T-helper 1 cell treated with Interleukin-12 subunit alpha and Interleukin-12 subunit beta and Interleukin-4 antibody, amounts not matched to agents 30 μg/mL and 1 μg/mL, for 36 hours (primary cell): ENCODE measurements around the gene CBX8.

Source experiments
- H3K27ac Mint-ChIP-seq: one replicate; pipeline ENCODE4 v1.8.0; 2021; ENCODE audit warnings: mild to moderate bottlenecking, mixed read lengths
- H3K27me3 Mint-ChIP-seq: one replicate; pipeline ENCODE4 v1.8.0; 2021; ENCODE audit warnings: low read depth, mixed read lengths
- H3K36me3 Mint-ChIP-seq: one replicate; pipeline ENCODE4 v1.8.0; 2021; ENCODE audit warnings: low read depth, mixed read lengths
- H3K4me1 Mint-ChIP-seq: one replicate; pipeline ENCODE4 v1.8.0; 2021; ENCODE audit warnings: low read depth, mixed read lengths
- H3K4me3 Mint-ChIP-seq: one replicate; pipeline ENCODE4 v1.8.0; 2021; ENCODE audit warnings: mild to moderate bottlenecking, moderate library complexity, mixed read lengths
- H3K9me3 Mint-ChIP-seq: one replicate; pipeline ENCODE4 v1.8.0; 2021; ENCODE audit warnings: mixed read lengths

CBX8 gene

GRCh38 chr17:79808763-79809529, 12.1 kb upstream of the CBX8 start:
- Mint-ChIP-seq H3K27me3 (peaks cover 78% of the 10 kb centered on the region), H3K9me3 (peaks cover 4% of the 10 kb centered on the region), H3K4me3 (no peak overlapping the region), H3K27ac (peak overlapping the region; percentile 41), H3K4me1 (peaks cover 28% of the 10 kb centered on the region), H3K36me3 (peaks cover 3% of the 10 kb centered on the region)

GRCh38 chr17:79806863-79807720, 10.2 kb upstream of the CBX8 start:
- peaks cover 4% of the 10 kb centered on the region for H3K9me3 Mint-ChIP-seq
- no peak overlapping the region for H3K4me3 Mint-ChIP-seq
- H3K27ac Mint-ChIP-seq = no peak overlapping the region
- H3K36me3 Mint-ChIP-seq = peaks cover 3% of the 10 kb centered on the region
- peaks cover 84% of the 10 kb centered on the region for H3K27me3 Mint-ChIP-seq
- H3K4me1 Mint-ChIP-seq = peaks cover 28% of the 10 kb centered on the region

GRCh38 chr17:79806446-79806760, 9.5 kb upstream of the CBX8 start:
- peaks cover 4% of the 10 kb centered on the region for H3K9me3 Mint-ChIP-seq
- peaks cover 3% of the 10 kb centered on the region for H3K36me3 Mint-ChIP-seq
- no peak overlapping the region for H3K27ac Mint-ChIP-seq
- H3K4me3 Mint-ChIP-seq = no peak overlapping the region
- peaks cover 84% of the 10 kb centered on the region for H3K27me3 Mint-ChIP-seq
- peaks cover 22% of the 10 kb centered on the region for H3K4me1 Mint-ChIP-seq

- Mint-ChIP-seq H3K27ac (peak overlapping the region; percentile 85), H3K27me3 (peaks cover 84% of the 10 kb centered on the region), H3K36me3 (peaks cover 6% of the 10 kb centered on the region), H3K4me1 (peaks cover 24% of the 10 kb centered on the region), H3K4me3 (peak overlapping the region; percentile 50), H3K9me3 (peaks cover 4% of the 10 kb centered on the region)
These were observed 8.2 kb upstream of the CBX8 start for GRCh38 chr17:79804856-79805696.

GRCh38 chr17:79803997-79804855, 7.3 kb upstream of the CBX8 start:
- peaks cover 4% of the 10 kb centered on the region for H3K9me3 Mint-ChIP-seq
- peak overlapping the region; percentile 50 for H3K4me3 Mint-ChIP-seq
- H3K36me3 Mint-ChIP-seq = peaks cover 9% of the 10 kb centered on the region
- H3K27ac Mint-ChIP-seq = peak overlapping the region; percentile 85
- H3K4me1 Mint-ChIP-seq = peaks cover 32% of the 10 kb centered on the region
- peaks cover 86% of the 10 kb centered on the region for H3K27me3 Mint-ChIP-seq

- peaks cover 29% of the 10 kb centered on the region for H3K4me1 Mint-ChIP-seq
- peaks cover 9% of the 10 kb centered on the region for H3K36me3 Mint-ChIP-seq
- peaks cover 4% of the 10 kb centered on the region for H3K9me3 Mint-ChIP-seq
- H3K27me3 Mint-ChIP-seq = peaks cover 85% of the 10 kb centered on the region
- H3K4me3 Mint-ChIP-seq = peak overlapping the region; percentile 37
- peak overlapping the region; percentile 80 for H3K27ac Mint-ChIP-seq
These were observed 6.6 kb upstream of the CBX8 start for GRCh38 chr17:79803421-79803996.

- no peak overlapping the region for H3K4me3 Mint-ChIP-seq
- no peak overlapping the region for H3K27ac Mint-ChIP-seq
- peaks cover 82% of the 10 kb centered on the region for H3K27me3 Mint-ChIP-seq
- peaks cover 4% of the 10 kb centered on the region for H3K9me3 Mint-ChIP-seq
- peaks cover 9% of the 10 kb centered on the region for H3K36me3 Mint-ChIP-seq
- peaks cover 31% of the 10 kb centered on the region for H3K4me1 Mint-ChIP-seq
These were observed 6.0 kb upstream of the CBX8 start for GRCh38 chr17:79802736-79803420.

- H3K36me3 Mint-ChIP-seq = peaks cover 9% of the 10 kb centered on the region
- H3K9me3 Mint-ChIP-seq = peaks cover 4% of the 10 kb centered on the region
- H3K4me1 Mint-ChIP-seq = peaks cover 31% of the 10 kb centered on the region
- H3K4me3 Mint-ChIP-seq = no peak overlapping the region
- no peak overlapping the region for H3K27ac Mint-ChIP-seq
- H3K27me3 Mint-ChIP-seq = peaks cover 75% of the 10 kb centered on the region
These were observed 5.3 kb upstream of the CBX8 start for GRCh38 chr17:79802039-79802735.

- peaks cover 32% of the 10 kb centered on the region for H3K4me1 Mint-ChIP-seq
- peak overlapping the region; percentile 41 for H3K27ac Mint-ChIP-seq
- H3K9me3 Mint-ChIP-seq = peaks cover 4% of the 10 kb centered on the region
- peaks cover 67% of the 10 kb centered on the region for H3K27me3 Mint-ChIP-seq
- no peak overlapping the region for H3K4me3 Mint-ChIP-seq
- H3K36me3 Mint-ChIP-seq = peaks cover 11% of the 10 kb centered on the region
These were observed 4.5 kb upstream of the CBX8 start for GRCh38 chr17:79801156-79802038.

GRCh38 chr17:79800325-79801155, 3.7 kb upstream of the CBX8 start:
- Mint-ChIP-seq H3K36me3 (peaks cover 14% of the 10 kb centered on the region), H3K4me1 (peaks cover 38% of the 10 kb centered on the region), H3K4me3 (peak overlapping the region; percentile 64), H3K9me3 (peaks cover 4% of the 10 kb centered on the region), H3K27me3 (peaks cover 59% of the 10 kb centered on the region), H3K27ac (peak overlapping the region; percentile 89)

- H3K27me3 Mint-ChIP-seq = peaks cover 51% of the 10 kb centered on the region
- peaks cover 4% of the 10 kb centered on the region for H3K9me3 Mint-ChIP-seq
- H3K4me1 Mint-ChIP-seq = peaks cover 30% of the 10 kb centered on the region
- H3K4me3 Mint-ChIP-seq = peak overlapping the region; percentile 51
- H3K36me3 Mint-ChIP-seq = peaks cover 15% of the 10 kb centered on the region
- peak overlapping the region; percentile 89 for H3K27ac Mint-ChIP-seq
These were observed 2.9 kb upstream of the CBX8 start for GRCh38 chr17:79799538-79800324.
